OCI-LY7 (cell line): Measurements from ENCODE around the gene GJA5. TPM values are rescaled to one million over a fixed set of nuclear protein-coding genes. Genes with fewer than 3 reads are reported as not detected.

Experiments used
- total RNA-seq, 2 experiments: library from RNA; depleted of rRNA in 1 of 2; stranded (reverse); fragments of >200 nt in 1 of 2; shearing (Covaris generic) in 1 of 2; gene quantifications; 2 replicates each; pipeline ENCODE4 v1.2.3, GENCODE V29; 2014 to 2022

The GJA5 gene
- total RNA-seq, 2 experiments from 2014 or later, result not detected

Other genes starting within 250 kb of the GJA5 start
- gene BCL9, start 219.1 kb downstream of the GJA5 start, total RNA-seq (2014; rRNA removed; shearing (Covaris generic)), result 4.7 and 5.7 TPM in 2 replicates
- gene BCL9, start 219.1 kb downstream of the GJA5 start, total RNA-seq (2022), result 13.4 and 15.8 TPM in 2 replicates
- 17.5 and 20.0 TPM in 2 replicates for gene ACP6, start 90.1 kb downstream of the GJA5 start, total RNA-seq (2014; rRNA removed; shearing (Covaris generic))
- 37.8 and 38.6 TPM in 2 replicates for gene ACP6, start 90.1 kb downstream of the GJA5 start, total RNA-seq (2022)
- not detected in 2 replicates for gene GJA8, start 142.2 kb upstream of the GJA5 start, total RNA-seq (2014; rRNA removed; shearing (Covaris generic))
- gene GJA8, start 142.2 kb upstream of the GJA5 start, total RNA-seq (2022), result not detected in 2 replicates
- 15.8 and 16.6 TPM in 2 replicates for gene GPR89B, start 167.8 kb upstream of the GJA5 start, total RNA-seq (2014; rRNA removed; shearing (Covaris generic))
- gene GPR89B, start 167.8 kb upstream of the GJA5 start, total RNA-seq (2022), result 26.8 and 33.0 TPM in 2 replicates